K562 (cell line): ENCODE results near the gene RGS3. TPM values are rescaled to one million over a fixed set of nuclear protein-coding genes. Genes with fewer than 3 reads are reported as not detected.

ENCODE experiments used
- ATAC-seq: fragments of 200-7000 bp; cut with Tn5 transposase; 3 replicates; pipeline ENCODE4 v1.9.1; 2020; ENCODE audit warnings: moderate library complexity
- BruUV-seq: library from RNA; stranded (reverse); fragments of 400-500 nt; replicated peaks from 2 replicates; lab custom pipeline; 2021; lab: Mats Ljungman, UMichigan
- CTCF ChIA-PET: fragments of 300-600 bp; formaldehyde crosslinking; extraction: SDS; loops from one replicate; lab custom pipeline; 2021; ENCODE audit warnings: low intra/inter-chr PET ratio; lab: Yijun Ruan, JAX
- POLR2A ChIA-PET: fragments of 300-600, 350-650 bp; sonication (Branson Sonifier 250); formaldehyde crosslinking; extraction: SDS; loops from one replicate; lab custom pipeline; 2021; ENCODE audit warnings: antibody characterized with exemption, inconsistent platforms; lab: Yijun Ruan, JAX
- DNase-seq, 4 experiments: peaks; one replicate each; pipeline versions ENCODE4 v3.0.0 to v3.0.0-alpha.2; 2011 to 2018; ENCODE audit warnings: low spot score in 3 of 4, mixed read lengths in 3 of 4; ENCODE audit errors: extremely low read depth in 1 of 4
- FAIRE-seq: peaks from 2 replicates; lab custom pipeline; 2011; peaks lifted over from hg19 to GRCh38; lab: Jason Lieb, UNC
- H2AFZ ChIP-seq: 2 replicates; pipeline ENCODE4 v1.6.0; 2011; ENCODE audit warnings: low read depth, low read length, control low read depth, inconsistent platforms
- H3K27ac ChIP-seq: fragments of 200-600 bp; 3 replicates; pipeline ENCODE4 v1.8.0; 2011; ENCODE audit warnings: low read depth, mild to moderate bottlenecking, control low read depth, inconsistent platforms, low read length, moderate library complexity, mixed read lengths; ENCODE audit errors: extremely low read depth
- H3K27me3 ChIP-seq, 2 experiments: fragments of 300-600 bp in 1 of 2; 2 replicates in 1 of 2; 3 replicates in 1 of 2; pipeline versions ENCODE4 v1.6.0 to v1.8.0; 2011; ENCODE audit warnings: inconsistent platforms in 2 of 2, low read length in 2 of 2, mild to moderate bottlenecking in 1 of 2, mixed read lengths in 1 of 2, moderate library complexity in 1 of 2; ENCODE audit not compliant: control insufficient read depth in 2 of 2, insufficient read depth in 2 of 2
- H3K36me3 ChIP-seq: fragments of 300-600 bp; 3 replicates; pipeline ENCODE4 v1.8.0; 2011; ENCODE audit warnings: mild to moderate bottlenecking, low read length, inconsistent platforms; ENCODE audit not compliant: control insufficient read depth, insufficient read depth
- H3K4me1 ChIP-seq, 2 experiments: fragments of 200-600 bp in 1 of 2; replicated peaks in 1 of 2; 2 replicates in 1 of 2; 3 replicates in 1 of 2; pipeline versions ENCODE4 v1.5.1 to v1.8.0; 2011; ENCODE audit warnings: inconsistent platforms in 2 of 2, low read length in 2 of 2, mild to moderate bottlenecking in 1 of 2, mixed read lengths in 1 of 2, moderate library complexity in 1 of 2; ENCODE audit not compliant: control insufficient read depth in 2 of 2, insufficient read depth in 2 of 2
- H3K4me2 ChIP-seq: 2 replicates; pipeline ENCODE4 v1.6.1; 2011; ENCODE audit warnings: low read length, control low read depth, inconsistent platforms, mixed read lengths; ENCODE audit not compliant: insufficient read depth
- H3K4me3 ChIP-seq: fragments of 200-600 bp; sonication (generic), shearing (Covaris generic); 2 replicates; pipeline ENCODE4 v1.5.1; 2016; ENCODE audit warnings: control low read depth, inconsistent platforms
- H3K79me2 ChIP-seq: fragments of 200-600 bp; 3 replicates; pipeline ENCODE4 v1.8.0; 2011; ENCODE audit warnings: low read length, inconsistent platforms; ENCODE audit not compliant: control insufficient read depth, insufficient read depth
- H3K9ac ChIP-seq, 2 experiments: 2 replicates each; pipeline versions ENCODE4 v1.6.0 to v1.6.1; 2011; ENCODE audit warnings: low read depth in 2 of 2, low read length in 2 of 2, control low read depth in 1 of 2, inconsistent platforms in 1 of 2, mild to moderate bottlenecking in 1 of 2, mixed read lengths in 1 of 2; ENCODE audit not compliant: insufficient read depth in 1 of 2
- H3K9me1 ChIP-seq: one replicate; pipeline ENCODE4 v1.6.0; 2011; ENCODE audit warnings: inconsistent platforms, mild to moderate bottlenecking, low read length, moderate library complexity; ENCODE audit not compliant: control insufficient read depth, insufficient read depth
- H3K9me3 ChIP-seq: replicated peaks from 2 replicates; pipeline ENCODE4 v1.5.1; 2011; ENCODE audit warnings: low read depth, low read length, inconsistent platforms; ENCODE audit not compliant: control insufficient read depth, insufficient read depth
- H4K20me1 ChIP-seq: replicated peaks from 2 replicates; pipeline ENCODE4 v1.6.1; 2011; ENCODE audit warnings: low read length, inconsistent platforms, mixed read lengths; ENCODE audit not compliant: control insufficient read depth, insufficient read depth
- BRF1 ChIP-seq: IDR thresholded peaks from 3 replicates; pipeline ENCODE4 v1.6.1; 2011; ENCODE audit warnings: borderline replicate concordance, mild to moderate bottlenecking; ENCODE audit not compliant: insufficient read length; ENCODE audit errors: extremely low read depth
- HMG20B ChIP-seq: fragments of 250-450 bp; sonication (Bioruptor Pico); IDR thresholded peaks from 2 replicates; pipeline ENCODE4 v1.5.0; 2021; ENCODE audit warnings: mild to moderate bottlenecking
- KAT2B ChIP-seq: IDR thresholded peaks from one replicate; pipeline ENCODE4 v1.6.1; 2012; ENCODE audit warnings: low read depth, mild to moderate bottlenecking, control low read depth, inconsistent platforms, low read length, moderate library complexity
- RBM25 ChIP-seq: fragments of 200-400 bp; formaldehyde crosslinking; IDR thresholded peaks from 2 replicates; pipeline ENCODE4 v1.6.1; 2018; ENCODE audit warnings: low read length, low read depth, moderate library complexity; ENCODE audit not compliant: severe bottlenecking
- TARDBP ChIP-seq: fragments of 450-650 bp; IDR thresholded peaks from 2 replicates; pipeline ENCODE4 v1.6.1; 2016
- ZNF444 ChIP-seq: fragments of 250-450 bp; sonication (Bioruptor Pico); IDR thresholded peaks from 2 replicates; pipeline ENCODE4 v1.4.0; 2020; ENCODE audit warnings: mild to moderate bottlenecking, moderate library complexity
- ZNF589 ChIP-seq: fragments of 200-800 bp; sonication (Bioruptor generic); IDR thresholded peaks from 2 replicates; pipeline ENCODE4 v1.6.1; 2016; ENCODE audit warnings: low read depth, missing genetic modification characterization, missing compliant biosample characterization
- ZNF785 ChIP-seq: fragments of 250-450 bp; sonication (Bioruptor Pico); IDR thresholded peaks from 2 replicates; pipeline ENCODE4 v1.4.0; 2020; ENCODE audit warnings: mild to moderate bottlenecking
- WGBS: fragments of 100-300 bp; shearing (Covaris generic); methylation state at CpG from one replicate; pipeline ENCODE4 v1.1.6; 2016; ENCODE audit warnings: low coverage, mixed read lengths; ENCODE audit not compliant: insufficient coverage; ENCODE audit errors: missing lambda C conversion rate; 5-methylcytosine and 5-hydroxymethylcytosine counted together
- in situ Hi-C: fragments of 300-500 bp; cut with MboI; formaldehyde crosslinking; loops from 4 replicates; pipeline ENCODE4 v1.15.0; 2018; ENCODE audit warnings: inconsistent platforms, mixed read lengths
- intact Hi-C: fragments of 100-400 bp; cut with micrococcal nuclease; formaldehyde crosslinking; loops from 2 replicates; pipeline ENCODE4 v1.14.2; 2022
- polyA plus RNA-seq, 8 experiments: library from polyadenylated mRNA; depleted of rRNA in 4 of 8; stranded (reverse) in 5 of 8; unstranded in 3 of 8; fragments of >200 nt; fragmentation: Nextera tagmentation in 2 of 8; fragmentation: Illumina TruSeq in 1 of 8; extraction: Ambion mirVana in 2 of 8; extraction: Trizol in 1 of 8; gene quantifications; 2 replicates each; pipeline versions ENCODE4 v1.2.1 to v1.2.3, GENCODE V29; 2011 to 2014; ENCODE audit warnings: inconsistent platforms in 1 of 8, missing spikeins in 1 of 8
- total RNA-seq, 7 experiments: library from RNA; depleted of rRNA in 6 of 7; stranded (reverse); fragments of >200 nt in 6 of 7; fragmentation: Illumina TruSeq in 2 of 7; extraction: Trizol in 2 of 7; gene quantifications; 2 replicates each; pipeline versions ENCODE4 v1.2.1 to v1.2.3, GENCODE V29; 2011 to 2021; ENCODE audit warnings: low replicate concordance in 1 of 7
- TF ChIP-seq, protein P1 (sequence below): sonication (generic); formaldehyde crosslinking; IDR thresholded peaks from 2 replicates; pipeline ENCODE4 v1.8.0; 2023; ENCODE audit warnings: missing genetic modification reagents, mild to moderate bottlenecking, borderline replicate concordance
- TF ChIP-seq, protein P2 (sequence below): fragments of 250-450 bp; sonication (Bioruptor Pico); IDR thresholded peaks from 2 replicates; pipeline ENCODE4 v1.4.0; 2020; ENCODE audit warnings: mild to moderate bottlenecking, moderate library complexity, borderline replicate concordance
- TF ChIP-seq, protein P3 (sequence below): fragments of 250-450 bp; sonication (Bioruptor Pico); IDR thresholded peaks from 2 replicates; pipeline ENCODE4 v1.5.0; 2020; ENCODE audit warnings: mild to moderate bottlenecking
- TF ChIP-seq, protein P4 (sequence below): IDR thresholded peaks from 2 replicates; pipeline ENCODE4 v1.6.1; 2016; ENCODE audit warnings: missing genetic modification characterization, missing compliant biosample characterization

The RGS3 gene
- total and polyA plus RNA-seq, 9 of the 15 experiments (the other 6 are each of a cell fraction or from before 2014, with no cell fraction given): 0.08 to 2.9 (median 0.95) TPM

DNA sequence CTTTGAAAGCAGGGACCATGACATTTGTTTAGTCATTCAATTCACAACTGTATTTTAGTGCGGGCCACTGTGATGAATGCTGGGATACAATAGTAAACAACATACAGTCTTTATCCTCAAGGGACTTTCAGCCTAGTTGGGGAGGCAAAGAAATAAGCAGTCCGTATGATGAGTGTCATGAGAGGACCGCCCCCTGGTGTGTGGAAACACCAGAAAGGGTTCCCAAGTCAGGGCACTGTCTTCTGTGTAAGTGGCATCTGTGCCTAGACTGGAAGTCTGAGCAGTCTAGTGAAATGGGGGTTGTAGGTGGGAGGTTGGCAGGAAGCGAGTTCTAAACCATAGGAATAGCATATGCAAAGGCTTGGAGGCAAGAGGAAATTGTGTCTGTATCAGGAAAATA is 46.2 kb upstream of the RGS3 start:
- H3K36me3 ChIP-seq: no peaks in the 10 kb centered on the region
- CTCF ChIA-PET: no interaction called here
- no peaks in the 10 kb centered on the region for H3K9me3 ChIP-seq
- H3K4me3 ChIP-seq: no peak overlapping the region
- no peaks in the 10 kb centered on the region for H4K20me1 ChIP-seq
- BruUV-seq: no TSS peak
- no peak overlapping the region for H3K9ac ChIP-seq
- H3K27ac ChIP-seq: no peak overlapping the region
- peak overlapping the region; percentile 36; the same call in 1 of the 2 replicates for H2AFZ ChIP-seq
- POLR2A ChIA-PET: no interaction called here
- no peak overlapping the region for H3K4me2 ChIP-seq
- WGBS: 32% methylated on average over 4 of the region's 4 CpGs
- H3K9me1 ChIP-seq: no peaks in the 10 kb centered on the region
- peak in 1 of 4 experiments; percentile 44 for DNase-seq
- in situ Hi-C loops: no loop called here
- no peaks in the 10 kb centered on the region for H3K27me3 ChIP-seq
- intact Hi-C loops: no loop called here
- no peaks in the 10 kb centered on the region; a peak in 1 of 5 replicates for H3K4me1 ChIP-seq
- H3K79me2 ChIP-seq: no peaks in the 10 kb centered on the region
- peak; percentile 82 for ATAC-seq
- peak; percentile 66 for FAIRE-seq
- TF ChIP-seq TARDBP (no peak), RBM25 (no peak), ZNF444 (no peak), ZNF785 (no peak), HMG20B (CRISPR knock-in tag) (no peak), ZNF589 (CRISPR knock-in tag) (no peak), KAT2B (no peak), BRF1 (no peak)
- TF ChIP-seq, protein P1, sequence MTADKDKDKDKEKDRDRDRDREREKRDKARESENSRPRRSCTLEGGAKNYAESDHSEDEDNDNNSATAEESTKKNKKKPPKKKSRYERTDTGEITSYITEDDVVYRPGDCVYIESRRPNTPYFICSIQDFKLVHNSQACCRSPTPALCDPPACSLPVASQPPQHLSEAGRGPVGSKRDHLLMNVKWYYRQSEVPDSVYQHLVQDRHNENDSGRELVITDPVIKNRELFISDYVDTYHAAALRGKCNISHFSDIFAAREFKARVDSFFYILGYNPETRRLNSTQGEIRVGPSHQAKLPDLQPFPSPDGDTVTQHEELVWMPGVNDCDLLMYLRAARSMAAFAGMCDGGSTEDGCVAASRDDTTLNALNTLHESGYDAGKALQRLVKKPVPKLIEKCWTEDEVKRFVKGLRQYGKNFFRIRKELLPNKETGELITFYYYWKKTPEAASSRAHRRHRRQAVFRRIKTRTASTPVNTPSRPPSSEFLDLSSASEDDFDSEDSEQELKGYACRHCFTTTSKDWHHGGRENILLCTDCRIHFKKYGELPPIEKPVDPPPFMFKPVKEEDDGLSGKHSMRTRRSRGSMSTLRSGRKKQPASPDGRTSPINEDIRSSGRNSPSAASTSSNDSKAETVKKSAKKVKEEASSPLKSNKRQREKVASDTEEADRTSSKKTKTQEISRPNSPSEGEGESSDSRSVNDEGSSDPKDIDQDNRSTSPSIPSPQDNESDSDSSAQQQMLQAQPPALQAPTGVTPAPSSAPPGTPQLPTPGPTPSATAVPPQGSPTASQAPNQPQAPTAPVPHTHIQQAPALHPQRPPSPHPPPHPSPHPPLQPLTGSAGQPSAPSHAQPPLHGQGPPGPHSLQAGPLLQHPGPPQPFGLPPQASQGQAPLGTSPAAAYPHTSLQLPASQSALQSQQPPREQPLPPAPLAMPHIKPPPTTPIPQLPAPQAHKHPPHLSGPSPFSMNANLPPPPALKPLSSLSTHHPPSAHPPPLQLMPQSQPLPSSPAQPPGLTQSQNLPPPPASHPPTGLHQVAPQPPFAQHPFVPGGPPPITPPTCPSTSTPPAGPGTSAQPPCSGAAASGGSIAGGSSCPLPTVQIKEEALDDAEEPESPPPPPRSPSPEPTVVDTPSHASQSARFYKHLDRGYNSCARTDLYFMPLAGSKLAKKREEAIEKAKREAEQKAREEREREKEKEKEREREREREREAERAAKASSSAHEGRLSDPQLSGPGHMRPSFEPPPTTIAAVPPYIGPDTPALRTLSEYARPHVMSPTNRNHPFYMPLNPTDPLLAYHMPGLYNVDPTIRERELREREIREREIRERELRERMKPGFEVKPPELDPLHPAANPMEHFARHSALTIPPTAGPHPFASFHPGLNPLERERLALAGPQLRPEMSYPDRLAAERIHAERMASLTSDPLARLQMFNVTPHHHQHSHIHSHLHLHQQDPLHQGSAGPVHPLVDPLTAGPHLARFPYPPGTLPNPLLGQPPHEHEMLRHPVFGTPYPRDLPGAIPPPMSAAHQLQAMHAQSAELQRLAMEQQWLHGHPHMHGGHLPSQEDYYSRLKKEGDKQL (CRISPR knock-in tag): no peak
- TF ChIP-seq, protein P2, sequence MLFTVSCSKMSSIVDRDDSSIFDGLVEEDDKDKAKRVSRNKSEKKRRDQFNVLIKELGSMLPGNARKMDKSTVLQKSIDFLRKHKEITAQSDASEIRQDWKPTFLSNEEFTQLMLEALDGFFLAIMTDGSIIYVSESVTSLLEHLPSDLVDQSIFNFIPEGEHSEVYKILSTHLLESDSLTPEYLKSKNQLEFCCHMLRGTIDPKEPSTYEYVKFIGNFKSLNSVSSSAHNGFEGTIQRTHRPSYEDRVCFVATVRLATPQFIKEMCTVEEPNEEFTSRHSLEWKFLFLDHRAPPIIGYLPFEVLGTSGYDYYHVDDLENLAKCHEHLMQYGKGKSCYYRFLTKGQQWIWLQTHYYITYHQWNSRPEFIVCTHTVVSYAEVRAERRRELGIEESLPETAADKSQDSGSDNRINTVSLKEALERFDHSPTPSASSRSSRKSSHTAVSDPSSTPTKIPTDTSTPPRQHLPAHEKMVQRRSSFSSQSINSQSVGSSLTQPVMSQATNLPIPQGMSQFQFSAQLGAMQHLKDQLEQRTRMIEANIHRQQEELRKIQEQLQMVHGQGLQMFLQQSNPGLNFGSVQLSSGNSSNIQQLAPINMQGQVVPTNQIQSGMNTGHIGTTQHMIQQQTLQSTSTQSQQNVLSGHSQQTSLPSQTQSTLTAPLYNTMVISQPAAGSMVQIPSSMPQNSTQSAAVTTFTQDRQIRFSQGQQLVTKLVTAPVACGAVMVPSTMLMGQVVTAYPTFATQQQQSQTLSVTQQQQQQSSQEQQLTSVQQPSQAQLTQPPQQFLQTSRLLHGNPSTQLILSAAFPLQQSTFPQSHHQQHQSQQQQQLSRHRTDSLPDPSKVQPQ (CRISPR knock-in tag): no peak
- TF ChIP-seq, protein P3, sequence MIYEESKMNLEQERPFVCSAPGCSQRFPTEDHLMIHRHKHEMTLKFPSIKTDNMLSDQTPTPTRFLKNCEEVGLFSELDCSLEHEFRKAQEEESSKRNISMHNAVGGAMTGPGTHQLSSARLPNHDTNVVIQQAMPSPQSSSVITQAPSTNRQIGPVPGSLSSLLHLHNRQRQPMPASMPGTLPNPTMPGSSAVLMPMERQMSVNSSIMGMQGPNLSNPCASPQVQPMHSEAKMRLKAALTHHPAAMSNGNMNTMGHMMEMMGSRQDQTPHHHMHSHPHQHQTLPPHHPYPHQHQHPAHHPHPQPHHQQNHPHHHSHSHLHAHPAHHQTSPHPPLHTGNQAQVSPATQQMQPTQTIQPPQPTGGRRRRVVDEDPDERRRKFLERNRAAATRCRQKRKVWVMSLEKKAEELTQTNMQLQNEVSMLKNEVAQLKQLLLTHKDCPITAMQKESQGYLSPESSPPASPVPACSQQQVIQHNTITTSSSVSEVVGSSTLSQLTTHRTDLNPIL (CRISPR knock-in tag): no peak
- TF ChIP-seq, protein P4, sequence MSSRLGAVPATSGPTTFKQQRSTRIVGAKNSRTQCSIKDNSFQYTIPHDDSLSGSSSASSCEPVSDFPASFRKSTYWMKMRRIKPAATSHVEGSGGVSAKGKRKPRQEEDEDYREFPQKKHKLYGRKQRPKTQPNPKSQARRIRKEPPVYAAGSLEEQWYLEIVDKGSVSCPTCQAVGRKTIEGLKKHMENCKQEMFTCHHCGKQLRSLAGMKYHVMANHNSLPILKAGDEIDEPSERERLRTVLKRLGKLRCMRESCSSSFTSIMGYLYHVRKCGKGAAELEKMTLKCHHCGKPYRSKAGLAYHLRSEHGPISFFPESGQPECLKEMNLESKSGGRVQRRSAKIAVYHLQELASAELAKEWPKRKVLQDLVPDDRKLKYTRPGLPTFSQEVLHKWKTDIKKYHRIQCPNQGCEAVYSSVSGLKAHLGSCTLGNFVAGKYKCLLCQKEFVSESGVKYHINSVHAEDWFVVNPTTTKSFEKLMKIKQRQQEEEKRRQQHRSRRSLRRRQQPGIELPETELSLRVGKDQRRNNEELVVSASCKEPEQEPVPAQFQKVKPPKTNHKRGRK (tag): no peak
